Uterus (tissue), 2 donors: ENCODE data around the gene HMX1.

Experiments
- CTCF ChIP-seq, 4 experiments: fragments of 200-600 bp in 2 of 4; fragments of 450-650 bp in 2 of 4; sonication (generic) in 2 of 4; IDR thresholded peaks; one replicate each; pipeline ENCODE4 v1.5.1; 2016 to 2019; ENCODE audit warnings: antibody characterized with exemption in 4 of 4, mild to moderate bottlenecking in 2 of 4, moderate library complexity in 1 of 4
- POLR2A ChIP-seq, 2 donors: fragments of 450-650 bp; IDR thresholded peaks; one replicate each; pipeline ENCODE4 v1.6.1; 2016; ENCODE audit warnings: antibody characterized with exemption in 2 of 2, mild to moderate bottlenecking in 1 of 2, moderate library complexity in 1 of 2

GRCh38 chr4:8828869-8829268 is 42.8 kb downstream of the HMX1 start:
- no peak for TF ChIP-seq CTCF (IDR thresholded peaks at IDR 0.05)
- TF ChIP-seq POLR2A (IDR thresholded peaks at IDR 0.05): no peak
